ENCODE measurements around the gene FAM210B. TPM values are rescaled to one million over a fixed set of nuclear protein-coding genes. Genes with fewer than 3 reads are reported as not detected.

The FAM210B gene
- total and polyA plus RNA-seq, 10 of the 15 experiments (the other 5 are each of a cell fraction or from before 2014, with no cell fraction given) = 0.13 to 1.4 (median 0.68) TPM

GRCh38 chr20:56323656-56324055 lies 35.1 kb upstream of the FAM210B start:
- Histone ChIP-seq H3K27me3 (replicated peaks in 1 of 2; ENCODE audit: control insufficient read depth in 2 of 2, insufficient read depth in 2 of 2, low read length in 1 of 2) (no peaks in the 10 kb centered on the region), H4K20me1 (ENCODE audit: control insufficient read depth, insufficient read depth) (no peaks in the 10 kb centered on the region), H3K36me3 (ENCODE audit: control insufficient read depth in 2 of 2, insufficient read depth in 2 of 2, low read length in 1 of 2) (no peaks in the 10 kb centered on the region), H3K9me3 (replicated peaks; ENCODE audit: control insufficient read depth, insufficient read depth, low read length) (no peaks in the 10 kb centered on the region), H3K9ac (ENCODE audit: control insufficient read depth, insufficient read depth, low read length) (no peak overlapping the region), H3K4me3 (no peak overlapping the region), H2AFZ (ENCODE audit: control insufficient read depth, low read depth, low read length) (no peak overlapping the region), H3K79me2 (ENCODE audit: control insufficient read depth, insufficient read depth, low read length) (no peaks in the 10 kb centered on the region), H3K4me1 (ENCODE audit: control insufficient read depth, insufficient read depth, low read length) (no peaks in the 10 kb centered on the region), H3K4me2 (ENCODE audit: control insufficient read depth, insufficient read depth) (no peak overlapping the region), H3K27ac (ENCODE audit: control insufficient read depth, insufficient read depth) (no peak overlapping the region)
- CTCF ChIA-PET = no interaction called here
- POLR2A ChIA-PET = no interaction called here
- intact Hi-C loops (cut with micrococcal nuclease; ENCODE audit: unreplicated experiment) = no loop called here
- BruUV-seq (replicated peaks) = no TSS peak
- SMC1A ChIA-PET (ENCODE audit: uncharacterized antibody, unreplicated experiment) = no interaction called here
- ATAC-seq = no peak
- TF ChIP-seq MYC (IDR thresholded peaks at IDR 0.05; ENCODE audit: insufficient read depth, insufficient read length, insufficient replicate concordance, low read length, severe bottlenecking) (no peak), RAD51 (IDR thresholded peaks at IDR 0.05) (no peak), SMAD1 (IDR thresholded peaks at IDR 0.05; ENCODE audit: low read depth, partially characterized antibody) (no peak), USF1 (IDR thresholded peaks at IDR 0.05; ENCODE audit: borderline replicate concordance, extremely low read length, insufficient read depth, low read depth, low read length) (no peak), HDAC2 (IDR thresholded peaks at IDR 0.05) (no peak), EED (IDR thresholded peaks at IDR 0.05; ENCODE audit: low read depth) (no peak), NBN (IDR thresholded peaks at IDR 0.05) (no peak), E2F8 (IDR thresholded peaks at IDR 0.05; ENCODE audit: low read depth, partially characterized antibody) (no peak), NFYB (IDR thresholded peaks at IDR 0.05; ENCODE audit: insufficient read depth, low read depth, low read length) (no peak), PBX3 (IDR thresholded peaks at IDR 0.05; ENCODE audit: insufficient replicate concordance, low read depth, low read length) (no peak)
- WGBS (ENCODE audit: insufficient coverage, insufficient replicate concordance, low lambda C conversion rate, missing lambda C conversion rate) = 31% methylated on average over 6 of the region's 6 CpGs
- RAD21 ChIA-PET (ENCODE audit: unreplicated experiment) = no interaction called here
- no peak for DNase-seq (ENCODE audit: low read depth, low spot score)
- no peak for FAIRE-seq
- in situ Hi-C loops (cut with MboI) = no loop called here
